Muscle layer of colon (tissue), 2 donors: ENCODE measurements around the gene B2M.

ENCODE experiments used
- H3K27ac ChIP-seq: one replicate; pipeline ENCODE4 v1.7.0; 2013; ENCODE audit warnings: low read depth, mild to moderate bottlenecking, low read length, moderate library complexity
- H3K27me3 ChIP-seq, 2 donors: one replicate each; pipeline ENCODE4 v1.7.0; 2013; ENCODE audit warnings: low read length in 2 of 2, mild to moderate bottlenecking in 2 of 2; ENCODE audit not compliant: insufficient read depth in 2 of 2, control insufficient read depth in 1 of 2
- H3K36me3 ChIP-seq: one replicate; pipeline ENCODE4 v1.7.0; 2013; ENCODE audit warnings: mild to moderate bottlenecking, low read length; ENCODE audit not compliant: insufficient read depth
- H3K4me1 ChIP-seq: one replicate; pipeline ENCODE4 v1.7.0; 2013; ENCODE audit warnings: mild to moderate bottlenecking, low read length; ENCODE audit not compliant: insufficient read depth
- H3K4me3 ChIP-seq, 2 donors: one replicate each; pipeline ENCODE4 v1.7.0; 2013; ENCODE audit warnings: low read length in 2 of 2, low read depth in 1 of 2, mild to moderate bottlenecking in 1 of 2, moderate library complexity in 1 of 2
- H3K9ac ChIP-seq: one replicate; pipeline ENCODE4 v1.7.0; 2013; ENCODE audit warnings: low read length
- H3K9me3 ChIP-seq: one replicate; pipeline ENCODE4 v1.7.0; 2013; ENCODE audit warnings: mild to moderate bottlenecking, low read length
- donor health status: abdominal sarcoma.
- donor health status: Adenocarcinoma of cecum.

B2M gene

DNA sequence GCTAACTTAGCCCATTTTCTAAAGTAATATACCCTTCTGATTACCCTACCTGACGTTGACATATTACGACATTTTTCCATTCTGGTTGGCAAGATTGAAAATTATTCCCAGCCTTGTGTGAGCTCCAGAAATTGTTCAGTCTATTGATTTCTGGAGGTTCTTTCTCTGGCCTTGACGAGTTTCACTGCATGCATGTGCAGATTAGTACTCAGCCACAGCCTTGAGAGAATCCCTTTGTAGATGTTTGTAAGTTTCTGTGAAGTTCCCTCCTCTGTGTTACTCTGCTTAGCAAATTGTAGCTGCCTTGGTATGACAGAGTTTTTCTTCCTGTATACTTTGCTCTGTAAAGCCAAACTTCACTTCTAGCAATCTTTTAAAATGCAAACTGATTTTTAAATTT lies 52.5 kb downstream of the B2M start:
- Histone ChIP-seq H3K4me3 (no peak overlapping the region), H3K9ac (no peak overlapping the region), H3K27ac (no peak overlapping the region), H3K4me1 (no peaks in the 10 kb centered on the region), H3K27me3 (no peaks in the 10 kb centered on the region), H3K36me3 (no peaks in the 10 kb centered on the region), H3K9me3 (no peaks in the 10 kb centered on the region)

DNA sequence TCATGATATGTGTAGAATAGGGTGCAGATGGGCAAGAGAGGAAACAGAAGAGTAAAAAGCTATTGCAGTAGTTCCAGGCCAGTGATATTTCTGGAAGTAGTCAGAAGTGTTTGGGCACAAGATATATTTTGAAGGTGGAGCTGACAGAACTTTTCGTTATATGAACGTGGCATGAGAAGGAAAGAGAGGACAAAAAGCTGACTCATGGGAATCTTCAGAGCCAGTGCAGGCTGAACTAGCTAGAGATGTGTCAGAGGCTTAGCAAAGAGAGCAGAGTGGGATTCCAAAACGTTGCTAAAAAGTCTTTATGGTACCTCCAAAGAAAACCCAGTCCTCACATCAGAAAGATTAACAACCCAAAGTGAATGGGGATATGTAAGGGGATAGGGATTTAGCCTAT lies 53.7 kb downstream of the B2M start:
- H3K27me3 ChIP-seq: no peaks in the 10 kb centered on the region
- no peak overlapping the region for H3K4me3 ChIP-seq
- H3K9me3 ChIP-seq: no peaks in the 10 kb centered on the region
- no peaks in the 10 kb centered on the region for H3K4me1 ChIP-seq
- no peak overlapping the region for H3K27ac ChIP-seq
- H3K9ac ChIP-seq: no peak overlapping the region
- no peaks in the 10 kb centered on the region for H3K36me3 ChIP-seq
